Adrenal gland (tissue), 12 donors: ENCODE data around the gene KIF9. TPM values are rescaled to one million over a fixed set of nuclear protein-coding genes. Genes with fewer than 3 reads are reported as not detected.
"Not testable (repeated sequence)": the region's sequence is repeated elsewhere in the genome, so short reads cannot be mapped to it uniquely, and the experiment has no call there.

ENCODE experiments used
- DNase-seq, 7 donors: peaks; one replicate each; pipeline ENCODE4 v3.0.0-alpha.2; 2019 to 2020
- H3K27ac ChIP-seq, 5 donors: fragments of 200-600 bp; sonication (generic) in 4 of 5; 1 replicate in 3 of 5; 2 replicates in 2 of 5; pipeline versions ENCODE4 v1.5.1 to v1.8.0; 2016 to 2020; ENCODE audit warnings: mild to moderate bottlenecking in 1 of 5
- H3K27me3 ChIP-seq: fragments of 200-600 bp; 2 replicates; pipeline ENCODE4 v1.8.0; 2021
- H3K36me3 ChIP-seq, 2 donors: fragments of 200-600 bp; replicated peaks in 1 of 2; 1 replicate in 1 of 2; 2 replicates in 1 of 2; pipeline versions ENCODE4 v1.5.1 to v1.8.0; 2018 to 2022
- H3K4me1 ChIP-seq, 2 donors: fragments of 200-600 bp; replicated peaks in 1 of 2; 1 replicate in 1 of 2; 2 replicates in 1 of 2; pipeline versions ENCODE4 v1.5.1 to v1.8.0; 2018 to 2021
- H3K4me3 ChIP-seq, 4 donors: fragments of 200-600 bp; sonication (generic) in 3 of 4; one replicate each; pipeline ENCODE4 v1.5.1; 2016 to 2018
- H3K9me3 ChIP-seq, 3 donors: fragments of 200-600 bp; sonication (generic) in 1 of 3; replicated peaks in 1 of 3; 1 replicate in 2 of 3; 2 replicates in 1 of 3; pipeline versions ENCODE4 v1.5.1 to v1.8.0; 2016 to 2021
- POLR2A ChIP-seq, 2 donors: fragments of 450-650 bp; IDR thresholded peaks; one replicate each; pipeline ENCODE4 v1.6.1; 2017; ENCODE audit warnings: antibody characterized with exemption in 2 of 2, mild to moderate bottlenecking in 2 of 2, moderate library complexity in 1 of 2
- WGBS, 4 donors: extraction: QIAGEN DNeasy Blood & Tissue Kit in 2 of 4; methylation state at CpG; one replicate each; pipeline versions ENCODE4 v1.1.5 to v1.1.7; 2013 to 2017; 5-methylcytosine and 5-hydroxymethylcytosine counted together
- intact Hi-C, 2 donors: fragments of 100-400 bp; cut with DNase I; formaldehyde crosslinking; loops; one replicate each; pipeline versions ENCODE4 v1.14.1 to v1.15.0; 2022 to 2023
- polyA plus RNA-seq, 3 donors: library from polyadenylated mRNA; stranded (reverse); fragments of 200-250 nt in 2 of 3; fragments of 350-450 nt in 1 of 3; fragmentation: Illumina TruSeq in 1 of 3; extraction: RNeasy Lipid Tissue Mini Kit (QIAGEN cat#74804) in 1 of 3; gene quantifications; one replicate each; pipeline ENCODE4 v1.2.3, GENCODE V29; 2013 to 2014
- total RNA-seq, 9 donors: library from RNA; depleted of rRNA in 4 of 9; stranded (reverse); fragments of >200 nt in 4 of 9; fragments of 120-200 nt in 1 of 9; fragmentation: NEBNext Ultra II Directional in 1 of 9; extraction: Animal tissue kit (Norgen Biotek cat#: 25700) in 1 of 9; gene quantifications; one replicate each; pipeline versions ENCODE4 v1.1.0 to v1.2.4, GENCODE V29; 2013 to 2023
- TF ChIP-seq, protein P1 (sequence below), 6 experiments: fragments of 450-650 bp in 4 of 6; fragments of 200-600 bp in 2 of 6; sonication (generic) in 1 of 6; IDR thresholded peaks; 1 replicate in 5 of 6; 2 replicates in 1 of 6; pipeline versions ENCODE4 v1.5.1 to v1.8.0; 2016 to 2021; ENCODE audit warnings: antibody characterized with exemption in 6 of 6, mild to moderate bottlenecking in 2 of 6, moderate library complexity in 1 of 6
- donor health status: healthy with polysubstance abuse.
- donor health status: Bipolar disorder and iron deficiency.
- donor health status: DM: yes; HTN: yes; CAD: no.
- donor health status: DM: no; HTN: no; CAD: no.
- donor health status: DM: no; HTN: no; CAD: no.
- donor health status: DM: yes; HTN: yes; CAD: no.

KIF9 gene
- total and polyA plus RNA-seq, 12 donors = 1.1 to 12.8 (median 5.5) TPM

DNA sequence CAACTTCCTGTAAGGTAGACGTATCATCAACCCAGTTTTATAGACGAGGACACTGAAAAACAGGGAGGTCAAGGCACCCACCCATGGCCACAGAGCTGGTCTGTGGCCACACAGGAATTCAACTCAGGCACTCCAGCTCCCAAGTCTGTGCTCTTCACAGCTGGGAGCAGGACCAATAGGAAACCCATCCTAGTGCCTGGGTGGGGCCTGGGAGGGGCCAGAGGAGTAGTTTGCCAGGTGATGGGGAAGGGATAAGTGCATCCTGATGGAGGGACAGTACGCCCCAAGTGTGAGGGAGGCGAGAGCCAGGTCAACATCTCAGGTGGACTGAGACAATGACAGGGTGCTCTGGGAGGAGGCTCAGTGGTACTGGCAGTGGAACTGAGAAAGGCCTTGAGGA lies 22.0 kb downstream of the KIF9 start:
- H3K4me3 ChIP-seq = no peak overlapping the region
- 75 to 94% (median 85%) methylated on average over 4 of the region's 4 CpGs for WGBS, 4 donors
- no peaks in the 10 kb centered on the region for H3K4me1 ChIP-seq
- H3K27ac ChIP-seq = no peak overlapping the region
- no peak for DNase-seq
- H3K9me3 ChIP-seq = no peaks in the 10 kb centered on the region
- no peak for TF ChIP-seq POLR2A (IDR thresholded peaks at IDR 0.05)
- TF ChIP-seq, protein P1, sequence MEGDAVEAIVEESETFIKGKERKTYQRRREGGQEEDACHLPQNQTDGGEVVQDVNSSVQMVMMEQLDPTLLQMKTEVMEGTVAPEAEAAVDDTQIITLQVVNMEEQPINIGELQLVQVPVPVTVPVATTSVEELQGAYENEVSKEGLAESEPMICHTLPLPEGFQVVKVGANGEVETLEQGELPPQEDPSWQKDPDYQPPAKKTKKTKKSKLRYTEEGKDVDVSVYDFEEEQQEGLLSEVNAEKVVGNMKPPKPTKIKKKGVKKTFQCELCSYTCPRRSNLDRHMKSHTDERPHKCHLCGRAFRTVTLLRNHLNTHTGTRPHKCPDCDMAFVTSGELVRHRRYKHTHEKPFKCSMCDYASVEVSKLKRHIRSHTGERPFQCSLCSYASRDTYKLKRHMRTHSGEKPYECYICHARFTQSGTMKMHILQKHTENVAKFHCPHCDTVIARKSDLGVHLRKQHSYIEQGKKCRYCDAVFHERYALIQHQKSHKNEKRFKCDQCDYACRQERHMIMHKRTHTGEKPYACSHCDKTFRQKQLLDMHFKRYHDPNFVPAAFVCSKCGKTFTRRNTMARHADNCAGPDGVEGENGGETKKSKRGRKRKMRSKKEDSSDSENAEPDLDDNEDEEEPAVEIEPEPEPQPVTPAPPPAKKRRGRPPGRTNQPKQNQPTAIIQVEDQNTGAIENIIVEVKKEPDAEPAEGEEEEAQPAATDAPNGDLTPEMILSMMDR (IDR thresholded peaks at IDR 0.05) = no peak
- H3K27me3 ChIP-seq = no peaks in the 10 kb centered on the region
- intact Hi-C loops = loop anchor here in 1 of 2 donors (10.0 kb wide), 1 partner anchor 64 kb away; no protein-coding TSS in a partner anchor
- no peaks in the 10 kb centered on the region for H3K36me3 ChIP-seq

DNA sequence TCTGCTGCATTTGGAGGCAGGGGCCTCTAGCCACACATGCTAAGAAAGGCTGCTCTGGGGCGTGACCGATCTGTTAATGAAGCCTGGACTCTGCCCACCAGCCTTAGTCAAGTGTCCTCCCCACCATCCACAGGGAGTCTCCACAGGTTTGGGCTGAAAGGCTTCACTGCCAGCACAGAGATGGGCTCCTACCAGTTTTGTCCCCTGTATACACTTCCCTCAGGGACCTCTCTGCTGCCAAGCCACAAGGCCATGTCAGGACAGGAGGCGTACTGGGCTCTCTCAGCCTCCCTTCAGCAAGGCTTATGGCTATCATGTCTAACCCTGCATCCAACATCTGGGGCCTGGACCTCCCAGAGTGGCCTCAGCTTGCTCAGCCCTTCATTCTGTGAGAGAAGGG lies 23.5 kb downstream of the KIF9 start:
- 80 to 94% (median 90%) methylated on average over 2 to 3 of the region's 3 CpGs for WGBS, 4 donors
- TF ChIP-seq POLR2A (IDR thresholded peaks at IDR 0.05) = no peak
- TF ChIP-seq, protein P1 (IDR thresholded peaks at IDR 0.05) = no peak
- no peaks in the 10 kb centered on the region for H3K36me3 ChIP-seq
- no peaks in the 10 kb centered on the region for H3K27me3 ChIP-seq
- no peaks in the 10 kb centered on the region for H3K4me1 ChIP-seq
- H3K4me3 ChIP-seq = no peak overlapping the region
- intact Hi-C loops = no loop called here
- no peak overlapping the region for H3K27ac ChIP-seq
- no peaks in the 10 kb centered on the region for H3K9me3 ChIP-seq
- no peak for DNase-seq

DNA sequence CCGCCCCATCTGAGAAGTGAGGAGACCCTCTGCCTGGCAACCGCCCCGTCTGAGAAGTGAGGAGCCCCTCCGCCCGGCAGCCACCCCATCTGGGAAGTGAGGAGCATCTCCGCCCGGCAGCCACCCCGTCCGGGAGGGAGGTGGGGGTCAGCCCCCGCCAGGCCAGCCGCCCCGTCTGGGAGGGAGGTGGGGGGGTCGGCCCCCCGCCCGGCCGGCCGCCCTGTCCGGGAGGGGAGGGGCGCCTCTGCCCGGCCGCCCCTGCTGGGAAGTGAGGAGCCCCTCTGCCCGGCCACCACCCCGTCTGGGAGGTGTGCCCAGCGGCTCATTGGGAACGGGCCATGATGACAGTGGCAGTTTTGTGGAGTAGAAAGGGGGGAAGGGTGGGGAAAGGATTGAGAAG lies 26.3 kb downstream of the KIF9 start:
- H3K36me3 ChIP-seq, H3K27ac ChIP-seq, DNase-seq, H3K27me3 ChIP-seq, intact Hi-C loops, H3K4me3 ChIP-seq, H3K9me3 ChIP-seq, H3K4me1 ChIP-seq: not testable (repeated sequence)
- 86 to 100% (median 88%) methylated on average over 3 to 23 of the region's 25 CpGs for WGBS, 4 donors

DNA sequence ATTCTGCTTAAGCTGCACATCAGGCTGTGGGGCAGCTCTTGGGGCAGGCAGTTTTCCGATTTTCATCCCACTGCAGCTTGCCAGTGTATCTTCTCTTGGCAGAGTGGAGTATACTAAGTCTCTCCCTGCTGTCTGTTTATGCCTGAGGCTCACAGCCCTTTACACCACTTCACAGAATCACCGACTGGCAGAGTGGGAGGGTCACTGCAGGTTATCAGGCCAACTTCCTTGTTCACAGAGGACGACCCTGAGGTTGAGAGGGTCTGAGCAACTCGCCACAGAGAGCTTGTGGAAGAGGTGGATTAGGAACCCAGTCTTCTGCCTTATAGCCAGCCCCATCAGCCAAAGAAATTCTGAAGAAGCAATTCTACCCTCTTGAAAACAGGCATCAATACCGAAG lies 30.9 kb downstream of the KIF9 start:
- intact Hi-C loops = no loop called here
- no peaks in the 10 kb centered on the region for H3K36me3 ChIP-seq
- no peak overlapping the region for H3K4me3 ChIP-seq
- H3K27ac ChIP-seq = no peak overlapping the region
- 57 to 69% (median 62%) methylated on average over 5 of the region's 5 CpGs for WGBS, 4 donors
- no peaks in the 10 kb centered on the region for H3K27me3 ChIP-seq
- no peaks in the 10 kb centered on the region for H3K4me1 ChIP-seq
- TF ChIP-seq, protein P1 (IDR thresholded peaks at IDR 0.05) = no peak
- no peak for TF ChIP-seq POLR2A (IDR thresholded peaks at IDR 0.05)
- no peak for DNase-seq
- no peaks in the 10 kb centered on the region for H3K9me3 ChIP-seq

GRCh38 chr3:47251085-47251484 lies 31.5 kb downstream of the KIF9 start:
- 49 to 61% (median 56%) methylated on average over 2 to 3 of the region's 3 CpGs for WGBS, 4 donors
- H3K36me3 ChIP-seq, DNase-seq, H3K27ac ChIP-seq, H3K4me1 ChIP-seq, H3K27me3 ChIP-seq, H3K9me3 ChIP-seq, H3K4me3 ChIP-seq, intact Hi-C loops: not testable (repeated sequence)
